B cell (primary cell): ENCODE results near the gene HDGF. TPM values are rescaled to one million over a fixed set of nuclear protein-coding genes. Genes with fewer than 3 reads are reported as not detected.
A peak's percentile ranks its signal among the peaks of the same experiment; 100 is the strongest.

Experiments used
- ATAC-seq: fragments of 200-7000 bp; cut with Tn5 transposase; one replicate; pipeline ENCODE4 v1.10.0; 2021; ENCODE audit warnings: low read depth, mild to moderate bottlenecking, moderate number of reproducible peaks, moderate library complexity
- CTCF ChIA-PET: fragments of 350-600 bp; sonication (Branson Sonifier 250); formaldehyde crosslinking; loops from one replicate; lab custom pipeline; 2021; ENCODE audit warnings: antibody characterized with exemption, inconsistent platforms; lab: Charles Lee
- POLR2A ChIA-PET: fragments of 350-600 bp; sonication (Branson Sonifier 250); formaldehyde crosslinking; loops from one replicate; lab custom pipeline; 2021; ENCODE audit warnings: antibody characterized with exemption; lab: Charles Lee
- DNase-seq: peaks from one replicate; pipeline ENCODE4 v3.0.0; 2013
- H2AFZ ChIP-seq: 2 replicates; pipeline ENCODE4 v1.6.1; 2012; ENCODE audit warnings: mild to moderate bottlenecking, low read depth, low read length; ENCODE audit not compliant: insufficient read depth, poor library complexity, severe bottlenecking
- H3K27ac ChIP-seq, 2 donors: 1 replicate in 1 of 2; 2 replicates in 1 of 2; pipeline ENCODE4 v1.5.1; 2012 to 2013; ENCODE audit warnings: low read length in 2 of 2, mild to moderate bottlenecking in 2 of 2, moderate library complexity in 1 of 2
- H3K27me3 ChIP-seq, 4 experiments: fragments of 200-600 bp in 1 of 4; sonication (generic) in 1 of 4; replicated peaks in 1 of 4; 1 replicate in 2 of 4; 2 replicates in 2 of 4; pipeline versions ENCODE4 v1.6.1 to v1.7.0; 2013 to 2016; ENCODE audit warnings: low read length in 3 of 4, mild to moderate bottlenecking in 2 of 4, mixed read lengths in 1 of 4, moderate library complexity in 1 of 4; ENCODE audit not compliant: insufficient read depth in 4 of 4, control insufficient read depth in 3 of 4; ENCODE audit errors: control extremely low read depth in 1 of 4
- H3K36me3 ChIP-seq, 2 experiments: replicated peaks in 1 of 2; 1 replicate in 1 of 2; 2 replicates in 1 of 2; pipeline versions ENCODE4 v1.6.1 to v1.7.1; 2013; ENCODE audit warnings: low read length in 1 of 2; ENCODE audit not compliant: insufficient read depth in 2 of 2, control insufficient read depth in 1 of 2; ENCODE audit errors: control extremely low read depth in 1 of 2, extremely low read depth in 1 of 2
- H3K4me1 ChIP-seq, 2 donors: fragments of 200-600 bp in 1 of 2; sonication (generic) in 1 of 2; 1 replicate in 1 of 2; 2 replicates in 1 of 2; pipeline versions ENCODE4 v1.5.1 to v1.6.1; 2013 to 2017; ENCODE audit warnings: low read length in 2 of 2; ENCODE audit not compliant: control insufficient read depth in 2 of 2, insufficient read depth in 2 of 2
- H3K4me2 ChIP-seq: replicated peaks from 2 replicates; pipeline ENCODE3; 2012; ENCODE audit warnings: mild to moderate bottlenecking, low read depth, low read length; ENCODE audit not compliant: poor library complexity, severe bottlenecking
- H3K4me3 ChIP-seq, 5 experiments: fragments of 200-600 bp in 1 of 5; sonication (generic) in 1 of 5; 1 replicate in 3 of 5; 2 replicates in 2 of 5; pipeline versions ENCODE4 v1.5.1 to v1.7.0; 2011 to 2016; ENCODE audit warnings: low read length in 4 of 5, mild to moderate bottlenecking in 4 of 5, low read depth in 2 of 5, control low read depth in 1 of 5, moderate library complexity in 1 of 5; ENCODE audit not compliant: insufficient read depth in 1 of 5; ENCODE audit errors: control extremely low read depth in 1 of 5, extremely low read depth in 1 of 5
- H3K79me2 ChIP-seq: fragments of 200-600 bp; sonication (generic); one replicate; pipeline ENCODE4 v1.6.0; 2016; ENCODE audit warnings: low read length; ENCODE audit not compliant: control insufficient read depth, insufficient read depth
- H3K9ac ChIP-seq: fragments of 200-600 bp; sonication (generic); 2 replicates; pipeline ENCODE4 v1.6.1; 2017; ENCODE audit warnings: mild to moderate bottlenecking, low read length, moderate library complexity
- H3K9me3 ChIP-seq, 3 donors: one replicate each; pipeline versions ENCODE4 v1.6.1 to v1.7.1; 2013; ENCODE audit warnings: low read length in 2 of 3; ENCODE audit not compliant: control insufficient read depth in 2 of 3, insufficient read depth in 1 of 3; ENCODE audit errors: control extremely low read depth in 1 of 3
- H4K20me1 ChIP-seq: 2 replicates; pipeline ENCODE4 v1.6.0; 2012; ENCODE audit warnings: mild to moderate bottlenecking, low read length; ENCODE audit not compliant: insufficient read depth, control insufficient read depth, poor library complexity, severe bottlenecking
- H3K27ac Mint-ChIP-seq: one replicate; pipeline ENCODE4 v1.8.0; 2021; ENCODE audit warnings: mixed read lengths
- H3K27me3 Mint-ChIP-seq: one replicate; pipeline ENCODE4 v1.8.0; 2021; ENCODE audit warnings: mixed read lengths
- H3K4me1 Mint-ChIP-seq: one replicate; pipeline ENCODE4 v1.8.0; 2021; ENCODE audit warnings: mixed read lengths
- H3K4me3 Mint-ChIP-seq: one replicate; pipeline ENCODE4 v1.8.0; 2021; ENCODE audit warnings: mixed read lengths
- H3K9me3 Mint-ChIP-seq: one replicate; pipeline ENCODE4 v1.8.0; 2022; ENCODE audit warnings: mixed read lengths; ENCODE audit not compliant: insufficient read depth
- CTCF ChIP-seq: fragments of 200-600 bp; IDR thresholded peaks from one replicate; pipeline ENCODE4 v1.8.0; 2022; ENCODE audit warnings: antibody characterized with exemption, mild to moderate bottlenecking
- EZH2 ChIP-seq: IDR thresholded peaks from 2 replicates; pipeline ENCODE4 v1.6.1; 2012; ENCODE audit warnings: borderline replicate concordance, low read depth, mild to moderate bottlenecking, moderate library complexity, low read length; ENCODE audit not compliant: insufficient read depth, poor library complexity, severe bottlenecking
- WGBS: methylation state at CpG from one replicate; pipeline ENCODE4 v1.1.5; 2013; ENCODE audit warnings: missing lambda C conversion rate; ENCODE audit not compliant: insufficient coverage; 5-methylcytosine and 5-hydroxymethylcytosine counted together
- intact Hi-C: fragments of 100-400 bp; cut with micrococcal nuclease; formaldehyde crosslinking; loops from one replicate; pipeline ENCODE4 v1.10.0; 2022
- polyA plus RNA-seq: library from polyadenylated mRNA; depleted of rRNA; stranded (reverse); fragments of >200 nt; gene quantifications from 2 replicates; pipeline ENCODE4 v1.2.3, GENCODE V29; 2012
- total RNA-seq, 2 donors: library from RNA; stranded (reverse); fragments of 120-200 nt in 1 of 2; gene quantifications; 1 replicate in 1 of 2; 2 replicates in 1 of 2; pipeline versions ENCODE4 v1.2.3 to v1.2.4, GENCODE V29; 2013 to 2022

HDGF gene
- total and polyA plus RNA-seq, 2 donors (not counting 1 experiment from before 2014, with no cell fraction given) = 40.3 to 89.9 TPM

- Histone ChIP-seq H3K36me3 (peaks cover 0 to 41% of the 10 kb centered on the region in 2 experiments), H3K9me3 (no peaks in the 10 kb centered on the region), H3K27ac (peak overlapping the region; percentile 77 to 95), H3K4me3 (peak overlapping the region; percentile 23 to 85 (median 51)), H3K79me2 (peaks cover 27% of the 10 kb centered on the region), H3K27me3 (no peaks in the 10 kb centered on the region), H3K4me1 (peaks cover 19 to 27% of the 10 kb centered on the region in 2 donors), H2AFZ (peak overlapping the region; percentile 86), H4K20me1 (no peaks in the 10 kb centered on the region), H3K4me2 (peak overlapping the region; percentile 84), H3K9ac (peak overlapping the region; percentile 75)
- Mint-ChIP-seq H3K27me3 (no peaks in the 10 kb centered on the region), H3K4me1 (peaks cover 40% of the 10 kb centered on the region), H3K9me3 (peaks cover 2% of the 10 kb centered on the region), H3K4me3 (peak overlapping the region; percentile 96), H3K27ac (peak overlapping the region; percentile 98)
- ChIA-PET CTCF (interaction anchor here (0.8 to 5.1 kb wide), 9 partner anchors 11 to 115 kb away, joined by 3 to 43 read pairs (median 5); partner anchors contain the start of genes ISG20L2, METTL25B and PRCC), POLR2A (interaction anchor here (0.9 to 2.8 kb wide), 7 partner anchors 10 to 240 kb away, joined by 3 to 43 read pairs (median 7); partner anchors contain the start of genes HDGF, ISG20L2, METTL25B and PRCC)
- ATAC-seq (no peak), DNase-seq (no peak)
- TF ChIP-seq EZH2 (no peak), CTCF (no peak)
- intact Hi-C loops = loop anchor here (1.0 kb wide), 3 partner anchors 10 to 26 kb away; partner anchors contain the start of genes HDGF, ISG20L2, METTL25B and PRCC
- 10% methylated on average over 3 of the region's 8 CpGs for WGBS
Observed at GRCh38 chr1:156741481-156741983, 9.9 kb downstream of the HDGF start.
